HG02763 (cell line): Measurements from ENCODE around the gene GPR35.

ENCODE experiments used
- ATAC-seq: cut with Tn5 transposase; IDR thresholded peaks from one replicate; pipeline ENCODE4 v1.9.1; 2021; ENCODE audit warnings: mild to moderate bottlenecking, moderate library complexity; ENCODE audit not compliant: unreplicated experiment

The GPR35 gene

GRCh38 chr2:240588669-240589068 lies 36.6 kb upstream of the GPR35 start:
- ATAC-seq: no peak

- no peak for ATAC-seq
These were observed 35.9 kb upstream of the GPR35 start for GRCh38 chr2:240589375-240589774.

GRCh38 chr2:240589850-240590525 lies 35.3 kb upstream of the GPR35 start:
- ATAC-seq: no peak

- no peak for ATAC-seq
These were observed 34.6 kb upstream of the GPR35 start for GRCh38 chr2:240590681-240591111.

- ATAC-seq: no peak
These were observed 34.1 kb upstream of the GPR35 start for GRCh38 chr2:240591226-240591625.

GRCh38 chr2:240591784-240592183 lies 33.5 kb upstream of the GPR35 start:
- ATAC-seq: no peak

GRCh38 chr2:240593026-240593702 lies 32.1 kb upstream of the GPR35 start:
- no peak for ATAC-seq

- no peak for ATAC-seq
These were observed 31.4 kb upstream of the GPR35 start for GRCh38 chr2:240593703-240594451.

- ATAC-seq: no peak
These were observed 30.5 kb upstream of the GPR35 start for GRCh38 chr2:240594511-240595380.

GRCh38 chr2:240595381-240596079 lies 29.8 kb upstream of the GPR35 start:
- ATAC-seq: no peak

GRCh38 chr2:240596080-240596460 lies 29.2 kb upstream of the GPR35 start:
- ATAC-seq: no peak

- ATAC-seq: no peak
These were observed 28.8 kb upstream of the GPR35 start for GRCh38 chr2:240596491-240596931.

GRCh38 chr2:240597054-240597418 lies 28.2 kb upstream of the GPR35 start:
- no peak for ATAC-seq

GRCh38 chr2:240597419-240598181 lies 27.7 kb upstream of the GPR35 start:
- ATAC-seq: no peak

- ATAC-seq: no peak
These were observed 26.9 kb upstream of the GPR35 start for GRCh38 chr2:240598311-240598911.

GRCh38 chr2:240599141-240599583 lies 26.1 kb upstream of the GPR35 start:
- no peak for ATAC-seq

GRCh38 chr2:240600451-240600961 lies 24.8 kb upstream of the GPR35 start:
- no peak for ATAC-seq

- ATAC-seq: no peak
These were observed 24.0 kb upstream of the GPR35 start for GRCh38 chr2:240601061-240601830.
